AG04450 (cell line): ENCODE data around the gene TNFRSF18. TPM values are rescaled to one million over a fixed set of nuclear protein-coding genes. Genes with fewer than 3 reads are reported as not detected.

Experiments used
- CTCF ChIA-PET: fragments of 300-600, 350-600 bp; formaldehyde crosslinking; extraction: SDS; loops from one replicate; lab custom pipeline; 2022; ENCODE audit warnings: antibody characterized with exemption, inconsistent platforms; lab: Charles Lee
- POLR2A ChIA-PET: fragments of 350-600 bp; formaldehyde crosslinking; extraction: SDS; loops from one replicate; lab custom pipeline; 2021; ENCODE audit warnings: antibody characterized with exemption, inconsistent platforms; lab: Yijun Ruan, JAX
- DNase-seq: peaks from one replicate; pipeline ENCODE4 v3.0.0-alpha.2; 2011; ENCODE audit warnings: low read depth, low spot score
- H3K27ac ChIP-seq: one replicate; pipeline ENCODE4 v1.5.1; 2012; ENCODE audit warnings: low read depth, low read length, control low read depth
- H3K27me3 ChIP-seq: one replicate; pipeline ENCODE4 v1.6.0; 2012; ENCODE audit warnings: low read length; ENCODE audit not compliant: control insufficient read depth, insufficient read depth
- H3K4me3 ChIP-seq: 2 replicates; pipeline ENCODE4 v1.5.1; 2011; ENCODE audit warnings: mild to moderate bottlenecking, low read depth, low read length, control low read depth
- H3K9me3 ChIP-seq: 2 replicates; pipeline ENCODE4 v1.5.1; 2012; ENCODE audit warnings: low read length; ENCODE audit not compliant: control insufficient read depth, insufficient read depth
- polyA plus RNA-seq: library from polyadenylated mRNA; depleted of rRNA; stranded (reverse); fragments of >200 nt; gene quantifications from 2 replicates; pipeline ENCODE4 v1.2.3, GENCODE V29; 2011
- TF ChIP-seq, protein P1 (sequence below): IDR thresholded peaks from 2 replicates; pipeline ENCODE4 v1.5.1; 2011; ENCODE audit warnings: low read depth, low read length, control low read depth, inconsistent platforms

Gene TNFRSF18
- polyA plus RNA-seq, 1 experiment: 1.0 TPM

GRCh38 chr1:1203561-1204424 is 2.6 kb downstream of the TNFRSF18 start:
- no peak overlapping the region for H3K4me3 ChIP-seq
- peaks cover 9% of the 10 kb centered on the region for H3K27me3 ChIP-seq
- DNase-seq: no peak
- ChIA-PET POLR2A (no interaction called here), CTCF (no interaction called here)
- peaks cover 3% of the 10 kb centered on the region; the same call in 1 of the 2 replicates for H3K9me3 ChIP-seq
- TF ChIP-seq, protein P1, sequence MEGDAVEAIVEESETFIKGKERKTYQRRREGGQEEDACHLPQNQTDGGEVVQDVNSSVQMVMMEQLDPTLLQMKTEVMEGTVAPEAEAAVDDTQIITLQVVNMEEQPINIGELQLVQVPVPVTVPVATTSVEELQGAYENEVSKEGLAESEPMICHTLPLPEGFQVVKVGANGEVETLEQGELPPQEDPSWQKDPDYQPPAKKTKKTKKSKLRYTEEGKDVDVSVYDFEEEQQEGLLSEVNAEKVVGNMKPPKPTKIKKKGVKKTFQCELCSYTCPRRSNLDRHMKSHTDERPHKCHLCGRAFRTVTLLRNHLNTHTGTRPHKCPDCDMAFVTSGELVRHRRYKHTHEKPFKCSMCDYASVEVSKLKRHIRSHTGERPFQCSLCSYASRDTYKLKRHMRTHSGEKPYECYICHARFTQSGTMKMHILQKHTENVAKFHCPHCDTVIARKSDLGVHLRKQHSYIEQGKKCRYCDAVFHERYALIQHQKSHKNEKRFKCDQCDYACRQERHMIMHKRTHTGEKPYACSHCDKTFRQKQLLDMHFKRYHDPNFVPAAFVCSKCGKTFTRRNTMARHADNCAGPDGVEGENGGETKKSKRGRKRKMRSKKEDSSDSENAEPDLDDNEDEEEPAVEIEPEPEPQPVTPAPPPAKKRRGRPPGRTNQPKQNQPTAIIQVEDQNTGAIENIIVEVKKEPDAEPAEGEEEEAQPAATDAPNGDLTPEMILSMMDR: no peak
- no peak overlapping the region for H3K27ac ChIP-seq

DNA sequence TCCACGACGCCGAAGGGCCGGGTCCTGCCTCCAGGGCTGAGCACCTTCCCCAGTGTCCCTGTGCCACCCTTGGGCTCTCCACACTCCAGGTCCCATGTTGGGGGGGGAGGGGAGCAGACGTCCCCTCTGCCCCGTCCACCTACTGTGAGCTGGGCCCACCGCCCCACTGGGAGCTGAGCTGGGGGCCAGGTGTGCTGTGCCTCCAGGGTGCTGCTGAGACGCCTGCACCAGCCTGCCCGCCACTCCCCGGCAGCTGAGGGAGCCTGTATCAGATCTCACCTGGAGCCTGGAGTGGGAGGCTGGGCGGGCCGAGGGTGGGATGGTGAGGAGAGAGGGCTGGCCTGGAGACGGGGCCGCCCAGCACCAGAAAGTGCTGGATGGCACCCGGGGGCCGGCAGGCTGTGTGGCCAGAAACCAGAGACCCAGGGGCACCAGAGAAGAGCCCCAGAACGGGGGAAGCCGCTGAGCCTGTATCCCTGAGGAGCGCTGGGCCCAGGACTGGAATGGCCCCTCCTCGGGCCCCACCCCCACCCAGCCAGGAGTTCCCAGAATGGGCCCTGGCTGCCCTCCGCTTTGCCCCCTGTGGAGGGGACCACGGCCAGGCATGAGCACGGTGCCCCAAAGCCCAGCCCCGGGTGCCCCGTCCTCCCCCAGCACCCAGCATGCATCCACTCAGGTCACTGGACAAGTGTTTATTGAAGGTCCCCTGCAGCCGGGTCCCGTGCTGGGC is 3.4 kb downstream of the TNFRSF18 start:
- H3K27ac ChIP-seq: no peak overlapping the region
- H3K27me3 ChIP-seq: peaks cover 9% of the 10 kb centered on the region
- no peak for DNase-seq
- POLR2A ChIA-PET: no interaction called here
- CTCF ChIA-PET: no interaction called here
- H3K4me3 ChIP-seq: no peak overlapping the region
- TF ChIP-seq, protein P1: no peak
- H3K9me3 ChIP-seq: peaks cover 3% of the 10 kb centered on the region; the same call in 1 of the 2 replicates

DNA sequence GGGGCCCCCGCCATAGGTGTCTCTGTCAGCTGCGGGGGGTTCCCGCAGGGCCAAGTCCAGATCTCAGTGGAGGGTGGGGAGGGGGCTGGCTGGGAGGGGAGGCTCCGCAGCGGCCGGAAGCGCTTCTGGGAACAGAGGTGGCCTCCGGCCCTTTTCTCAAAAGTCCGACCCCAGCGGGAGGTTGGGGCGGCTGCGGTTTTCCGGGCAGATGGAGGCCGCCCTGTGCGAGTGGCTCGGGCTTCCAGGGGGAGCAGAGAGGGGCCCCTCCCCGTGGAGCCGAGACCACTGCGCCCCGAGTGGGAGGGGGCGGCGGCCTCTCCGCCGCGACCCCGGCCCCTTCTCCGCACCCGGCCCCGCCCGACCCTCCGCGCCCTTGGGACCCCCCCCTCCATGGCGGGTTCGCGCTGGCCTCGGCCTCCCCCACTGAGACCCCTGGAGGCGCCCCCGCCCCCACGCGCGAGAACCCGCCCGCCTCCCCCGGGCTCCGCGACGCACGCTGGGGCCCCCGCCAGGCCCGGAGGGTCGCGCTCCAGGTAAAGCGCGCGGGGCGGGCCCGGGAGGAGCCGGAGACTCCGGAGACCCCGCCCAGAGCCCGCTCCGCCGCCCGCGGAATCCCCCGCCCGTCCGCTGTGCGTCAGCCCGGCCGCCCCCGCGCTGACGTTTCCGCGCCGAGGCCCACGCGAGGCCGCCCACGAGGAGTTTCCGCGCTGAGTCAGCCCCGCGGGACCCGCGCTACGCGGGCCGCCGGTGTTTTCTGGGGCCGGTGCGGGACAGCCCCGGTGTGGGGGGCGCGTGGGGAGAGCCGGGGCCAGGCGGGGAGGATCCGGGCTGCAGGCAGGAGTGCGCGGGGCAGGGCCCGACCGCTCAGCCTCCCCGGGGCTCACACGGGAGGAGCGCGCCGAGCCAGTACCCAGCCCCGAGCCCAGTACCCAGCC is 5.2 kb downstream of the TNFRSF18 start:
- Histone ChIP-seq H3K27me3 (peaks cover 4% of the 10 kb centered on the region), H3K27ac (no peak overlapping the region), H3K4me3 (peak overlapping the region; percentile 46; the same call in 1 of the 2 replicates), H3K9me3 (no peaks in the 10 kb centered on the region; the same call in 1 of the 2 replicates)
- TF ChIP-seq, protein P1: no peak
- ChIA-PET CTCF (no interaction called here), POLR2A (no interaction called here)
- DNase-seq: peak; percentile 15

GRCh38 chr1:1199961-1200875 is 6.2 kb downstream of the TNFRSF18 start:
- TF ChIP-seq, protein P1: no peak
- Histone ChIP-seq H3K9me3 (no peaks in the 10 kb centered on the region; the same call in 1 of the 2 replicates), H3K27me3 (peaks cover 4% of the 10 kb centered on the region), H3K27ac (no peak overlapping the region), H3K4me3 (no peak overlapping the region)
- no peak for DNase-seq
- ChIA-PET POLR2A (no interaction called here), CTCF (no interaction called here)
